ENCODE measurements around the gene POU3F1.

Gene POU3F1

GRCh38 chr1:38073534-38074301 lies 27.1 kb upstream of the POU3F1 start:
- DNase-seq, result no peak

- DNase-seq, result no peak
Measured at GRCh38 chr1:38072858-38073257, 26.3 kb upstream of the POU3F1 start.

GRCh38 chr1:38071312-38072256 lies 25.0 kb upstream of the POU3F1 start:
- no peak for DNase-seq

- DNase-seq, result no peak
Measured at GRCh38 chr1:38068980-38069340, 22.4 kb upstream of the POU3F1 start.

- no peak for DNase-seq
Measured at GRCh38 chr1:38068220-38068979, 21.8 kb upstream of the POU3F1 start.

- no peak for DNase-seq
Measured at GRCh38 chr1:38064197-38064903, 17.8 kb upstream of the POU3F1 start.

- DNase-seq, result no peak
Measured at GRCh38 chr1:38063616-38064015, 17.0 kb upstream of the POU3F1 start.

GRCh38 chr1:38062361-38063288 lies 16.0 kb upstream of the POU3F1 start:
- DNase-seq, result no peak

GRCh38 chr1:38061883-38062328 lies 15.3 kb upstream of the POU3F1 start:
- no peak for DNase-seq

- no peak for DNase-seq
Measured at GRCh38 chr1:38061290-38061689, 14.7 kb upstream of the POU3F1 start.

- no peak for DNase-seq
Measured at GRCh38 chr1:38060498-38060897, 13.9 kb upstream of the POU3F1 start.

- no peak for DNase-seq
Measured at GRCh38 chr1:38059635-38060250, 13.2 kb upstream of the POU3F1 start.

- no peak for DNase-seq
Measured at GRCh38 chr1:38055965-38056364, 9.4 kb upstream of the POU3F1 start.

GRCh38 chr1:38055398-38055797 lies 8.8 kb upstream of the POU3F1 start:
- no peak for DNase-seq

GRCh38 chr1:38053416-38054091 lies 7.0 kb upstream of the POU3F1 start:
- DNase-seq, result no peak

GRCh38 chr1:38052750-38053415 lies 6.3 kb upstream of the POU3F1 start:
- no peak for DNase-seq

GRCh38 chr1:38051079-38051543 lies 4.5 kb upstream of the POU3F1 start:
- DNase-seq, result no peak

GRCh38 chr1:38050397-38051078 lies 3.9 kb upstream of the POU3F1 start:
- DNase-seq, result no peak

GRCh38 chr1:38047603-38048141 lies 1.1 kb upstream of the POU3F1 start:
- DNase-seq, result no peak

Measured in MV-4-11 (cell line).